Amniotic stem cell (primary cell): ENCODE data around the gene IFITM1.
"Not testable (repeated sequence)": the region's sequence is repeated elsewhere in the genome, so short reads cannot be mapped to it uniquely, and the experiment has no call there.

ENCODE experiments used
- DNase-seq: peaks from one replicate; lab custom pipeline; 2025; lab: John Stamatoyannopoulos, UW

Gene IFITM1

GRCh38 chr11:308740-309665 lies 4.8 kb upstream of the IFITM1 start:
- DNase-seq, result not testable (repeated sequence)

- DNase-seq, result not testable (repeated sequence)
Measured at GRCh38 chr11:309979-310572, 3.8 kb upstream of the IFITM1 start.

GRCh38 chr11:311013-311748 lies 2.7 kb upstream of the IFITM1 start:
- DNase-seq, result not testable (repeated sequence)

GRCh38 chr11:312092-312816 lies 1.6 kb upstream of the IFITM1 start:
- DNase-seq, result no peak

- DNase-seq, result no peak
Measured at GRCh38 chr11:313304-313786, 495 bp upstream of the IFITM1 start.

- not testable (repeated sequence) for DNase-seq
Measured at GRCh38 chr11:314554-314875, 675 bp downstream of the IFITM1 start.

- no peak for DNase-seq
Measured at GRCh38 chr11:315051-315481, 1.2 kb downstream of the IFITM1 start.

GRCh38 chr11:315516-315994 lies 1.7 kb downstream of the IFITM1 start:
- DNase-seq, result no peak

GRCh38 chr11:316031-316701 lies 2.3 kb downstream of the IFITM1 start:
- DNase-seq, result no peak

- DNase-seq, result no peak
Measured at GRCh38 chr11:316891-317301, 3.1 kb downstream of the IFITM1 start.

GRCh38 chr11:317668-318404 lies 4.0 kb downstream of the IFITM1 start:
- DNase-seq, result not testable (repeated sequence)

GRCh38 chr11:318405-319120 lies 4.7 kb downstream of the IFITM1 start:
- DNase-seq, result not testable (repeated sequence)

GRCh38 chr11:319121-319887 lies 5.5 kb downstream of the IFITM1 start:
- not testable (repeated sequence) for DNase-seq

GRCh38 chr11:319888-320273 lies 6.0 kb downstream of the IFITM1 start:
- DNase-seq, result not testable (repeated sequence)

GRCh38 chr11:324156-324555 lies 10.3 kb downstream of the IFITM1 start:
- no peak for DNase-seq

- DNase-seq, result not testable (repeated sequence)
Measured at GRCh38 chr11:324593-325517, 11.0 kb downstream of the IFITM1 start.

- DNase-seq, result no peak
Measured at GRCh38 chr11:325796-326591, 12.2 kb downstream of the IFITM1 start.
